CD4-positive, alpha-beta T cell (primary cell): ENCODE results near the gene TRAF5. TPM values are rescaled to one million over a fixed set of nuclear protein-coding genes. Genes with fewer than 3 reads are reported as not detected.

Source experiments
- ATAC-seq: fragments of 200-7000 bp; cut with Tn5 transposase; one replicate; pipeline ENCODE4 v1.10.0; 2022; ENCODE audit warnings: mild to moderate bottlenecking; ENCODE audit not compliant: poor library complexity
- CTCF ChIA-PET: fragments of 350-600 bp; sonication (Branson Sonifier 250); formaldehyde crosslinking; loops from one replicate; lab custom pipeline; 2021; ENCODE audit warnings: antibody characterized with exemption, inconsistent platforms; lab: Charles Lee
- POLR2A ChIA-PET: fragments of 350-600 bp; sonication (Branson Sonifier 250); formaldehyde crosslinking; loops from one replicate; lab custom pipeline; 2021; ENCODE audit warnings: antibody characterized with exemption, inconsistent platforms; lab: Charles Lee
- DNase-seq, 14 experiments: peaks; one replicate each; pipeline ENCODE4 v3.0.0-alpha.2; 2013 to 2020; ENCODE audit warnings: mixed read lengths in 2 of 14
- H3K27ac ChIP-seq, 2 donors: one replicate each; pipeline versions ENCODE4 v1.5.1 to v1.7.0; 2013; ENCODE audit warnings: low read length in 2 of 2, low read depth in 1 of 2, mild to moderate bottlenecking in 1 of 2
- H3K27me3 ChIP-seq, 2 experiments: 1 replicate in 1 of 2; 2 replicates in 1 of 2; pipeline versions ENCODE4 v1.6.1 to v1.7.0; 2013; ENCODE audit warnings: low read length in 2 of 2, control low read depth in 1 of 2, mild to moderate bottlenecking in 1 of 2, moderate library complexity in 1 of 2; ENCODE audit not compliant: insufficient read depth in 2 of 2, control insufficient read depth in 1 of 2
- H3K36me3 ChIP-seq: one replicate; pipeline ENCODE4 v1.6.1; 2013; ENCODE audit warnings: low read length, control low read depth; ENCODE audit not compliant: insufficient read depth
- H3K4me1 ChIP-seq: one replicate; pipeline ENCODE4 v1.6.1; 2013; ENCODE audit warnings: low read length, control low read depth; ENCODE audit not compliant: insufficient read depth
- H3K4me3 ChIP-seq: one replicate; pipeline ENCODE4 v1.5.1; 2013; ENCODE audit warnings: mild to moderate bottlenecking, low read length, moderate library complexity
- H3K9me3 ChIP-seq, 2 experiments: 1 replicate in 1 of 2; 2 replicates in 1 of 2; pipeline versions ENCODE4 v1.6.1 to v1.7.0; 2013; ENCODE audit warnings: low read length in 2 of 2, mild to moderate bottlenecking in 2 of 2, control low read depth in 1 of 2, moderate library complexity in 1 of 2; ENCODE audit not compliant: control insufficient read depth in 1 of 2, insufficient read depth in 1 of 2
- H3K27ac Mint-ChIP-seq: one replicate; pipeline ENCODE4 v1.8.0; 2020; ENCODE audit warnings: mixed read lengths
- H3K27me3 Mint-ChIP-seq: one replicate; pipeline ENCODE4 v1.8.0; 2021; ENCODE audit warnings: mixed read lengths
- H3K36me3 Mint-ChIP-seq: one replicate; pipeline ENCODE4 v1.8.0; 2021; ENCODE audit warnings: low read depth, mixed read lengths
- H3K4me1 Mint-ChIP-seq: one replicate; pipeline ENCODE4 v1.8.0; 2021; ENCODE audit warnings: low read depth, mixed read lengths
- H3K4me3 Mint-ChIP-seq: one replicate; pipeline ENCODE4 v1.8.0; 2020; ENCODE audit warnings: mild to moderate bottlenecking, mixed read lengths
- H3K9me3 Mint-ChIP-seq: one replicate; pipeline ENCODE4 v1.8.0; 2020; ENCODE audit warnings: mixed read lengths
- CTCF ChIP-seq: fragments of 200-600 bp; IDR thresholded peaks from one replicate; pipeline ENCODE4 v1.8.0; 2022; ENCODE audit warnings: antibody characterized with exemption, mild to moderate bottlenecking
- intact Hi-C, 2 experiments: fragments of 100-400 bp; cut with DNase I in 1 of 2; cut with micrococcal nuclease in 1 of 2; formaldehyde crosslinking; loops; one replicate each; pipeline versions ENCODE4 v1.15.1 to v1.9.0; 2023 to 2025; cut with DNase I, micrococcal nuclease
- polyA plus RNA-seq, 2 donors: library from polyadenylated mRNA; unstranded; fragments of 120-200 nt; gene quantifications; one replicate each; pipeline ENCODE4 v1.2.1, GENCODE V29; 2013
- total RNA-seq, 174 experiments: library from RNA in 2 of 174; stranded (reverse) in 2 of 174; gene quantifications; one replicate each; pipeline ENCODE4 v1.2.3 and lab custom pipeline; 2021 to 2026

Gene TRAF5
- total RNA-seq (10 to 100 TPM; 21.9 to 23.2 TPM), total RNA-seq (lab: John Stamatoyannopoulos, UW) (24.2 to 173 (median 81.7) reads per million in 172 experiments)
- polyA plus RNA-seq (2013, experiment 1 of 2): 57.2 TPM
- 73.8 TPM for polyA plus RNA-seq (2013, experiment 2 of 2)

GRCh38 chr1:211326528-211327345 lies at the start of gene TRAF5:
TSS of gene TRAF5 (plus strand) at chr1:211326833. CDS start at chr1:211353240, 26,407 bp downstream.
- Histone ChIP-seq H3K27me3 (no peaks in the 10 kb centered on the region), H3K4me3 (peak within 1 kb of the TSS; percentile 86), H3K9me3 (no peaks in the 10 kb centered on the region), H3K27ac (peak within 1 kb of the TSS; percentile 68 to 72), H3K4me1 (peaks cover 62% of the 10 kb centered on the region), H3K36me3 (peaks cover 3% of the 10 kb centered on the region)
- Mint-ChIP-seq H3K9me3 (no peaks in the 10 kb centered on the region), H3K27ac (peak within 1 kb of the TSS; percentile 86), H3K27me3 (no peaks in the 10 kb centered on the region), H3K4me1 (peaks cover 75% of the 10 kb centered on the region), H3K36me3 (peaks cover 18% of the 10 kb centered on the region), H3K4me3 (peak within 1 kb of the TSS; percentile 95)
- intact Hi-C loops: loop anchor here (2.0 to 10.0 kb wide), 5 partner anchors 48 to 256 kb away; partner anchors contain the start of gene SLC30A1 (in 1 of the 2)
- TF ChIP-seq CTCF: no peak
- DNase-seq (peak in 9 of 14 experiments; percentile 19 to 72 (median 58)), ATAC-seq (peak; percentile 35)
- ChIA-PET CTCF (interaction anchor here (1.9 kb wide), 1 partner anchor 20 kb away, joined by 5 read pairs; no protein-coding TSS in a partner anchor), POLR2A (interaction anchor here (0.7 to 4.9 kb wide), 13 partner anchors 9 to 98 kb away, joined by 3 to 44 read pairs (median 3); partner anchors contain the start of gene RCOR3)

- Histone ChIP-seq H3K27ac (no peak overlapping the region), H3K27me3 (no peaks in the 10 kb centered on the region), H3K9me3 (no peaks in the 10 kb centered on the region), H3K4me1 (no peaks in the 10 kb centered on the region), H3K36me3 (peaks cover 82% of the 10 kb centered on the region), H3K4me3 (no peak overlapping the region)
- H3K36me3 Mint-ChIP-seq: peaks cover 41% of the 10 kb centered on the region
- no peaks in the 10 kb centered on the region for H3K9me3 Mint-ChIP-seq
- no peak overlapping the region for H3K27ac Mint-ChIP-seq
- intact Hi-C loops: no loop called here
- no peak overlapping the region for H3K4me3 Mint-ChIP-seq
- ChIA-PET CTCF (no interaction called here), POLR2A (no interaction called here)
- DNase-seq: no peak
- TF ChIP-seq CTCF: no peak
- no peaks in the 10 kb centered on the region for H3K27me3 Mint-ChIP-seq
- H3K4me1 Mint-ChIP-seq: peaks cover 5% of the 10 kb centered on the region
- no peak for ATAC-seq
Observed at GRCh38 chr1:211279340-211279739, 47.3 kb upstream of the TRAF5 start.

GRCh38 chr1:211280910-211281309 lies 45.7 kb upstream of the TRAF5 start:
- Mint-ChIP-seq H3K4me3 (no peak overlapping the region), H3K27ac (no peak overlapping the region), H3K27me3 (no peaks in the 10 kb centered on the region), H3K36me3 (peaks cover 44% of the 10 kb centered on the region), H3K9me3 (no peaks in the 10 kb centered on the region), H3K4me1 (peaks cover 11% of the 10 kb centered on the region)
- H3K4me3 ChIP-seq: no peak overlapping the region
- peaks cover 77% of the 10 kb centered on the region for H3K36me3 ChIP-seq
- CTCF ChIA-PET: interaction anchor here (0.7 kb wide), 1 partner anchor 1329 kb away, joined by 3 read pairs; no protein-coding TSS in a partner anchor
- H3K27ac ChIP-seq: no peak overlapping the region
- H3K4me1 ChIP-seq: no peaks in the 10 kb centered on the region
- no peaks in the 10 kb centered on the region for H3K27me3 ChIP-seq
- H3K9me3 ChIP-seq: no peaks in the 10 kb centered on the region
- no peak for DNase-seq
- intact Hi-C loops: no loop called here
- ATAC-seq: no peak
- TF ChIP-seq CTCF: no peak
- POLR2A ChIA-PET: no interaction called here
